Omental fat pad (tissue), 4 donors: ENCODE measurements around the gene SREBF1. TPM values are rescaled to one million over a fixed set of nuclear protein-coding genes. Genes with fewer than 3 reads are reported as not detected.

Experiments used
- ATAC-seq: fragments of 150-250 bp; one replicate; pipeline ENCODE4 v1.9.1; 2016; ENCODE audit warnings: mild to moderate bottlenecking, moderate library complexity; ENCODE audit not compliant: low FRiP score
- DNase-seq: peaks from one replicate; pipeline ENCODE4 v3.0.0-alpha.2; 2019; ENCODE audit warnings: low spot score
- total RNA-seq, 4 donors: library from RNA; depleted of rRNA; stranded (reverse); fragments of >200 nt; gene quantifications; one replicate each; pipeline ENCODE4 v1.1.0, GENCODE V29; 2016
- TF ChIP-seq, protein P1 (sequence below), 3 donors: fragments of 450-650 bp; IDR thresholded peaks; one replicate each; pipeline ENCODE4 v1.5.1; 2016 to 2017; ENCODE audit warnings: antibody characterized with exemption in 3 of 3, mild to moderate bottlenecking in 3 of 3, moderate library complexity in 2 of 3

SREBF1 gene
- total RNA-seq, 4 donors from 2014 or later, result 18.5 to 118 (median 31.2) TPM

DNA sequence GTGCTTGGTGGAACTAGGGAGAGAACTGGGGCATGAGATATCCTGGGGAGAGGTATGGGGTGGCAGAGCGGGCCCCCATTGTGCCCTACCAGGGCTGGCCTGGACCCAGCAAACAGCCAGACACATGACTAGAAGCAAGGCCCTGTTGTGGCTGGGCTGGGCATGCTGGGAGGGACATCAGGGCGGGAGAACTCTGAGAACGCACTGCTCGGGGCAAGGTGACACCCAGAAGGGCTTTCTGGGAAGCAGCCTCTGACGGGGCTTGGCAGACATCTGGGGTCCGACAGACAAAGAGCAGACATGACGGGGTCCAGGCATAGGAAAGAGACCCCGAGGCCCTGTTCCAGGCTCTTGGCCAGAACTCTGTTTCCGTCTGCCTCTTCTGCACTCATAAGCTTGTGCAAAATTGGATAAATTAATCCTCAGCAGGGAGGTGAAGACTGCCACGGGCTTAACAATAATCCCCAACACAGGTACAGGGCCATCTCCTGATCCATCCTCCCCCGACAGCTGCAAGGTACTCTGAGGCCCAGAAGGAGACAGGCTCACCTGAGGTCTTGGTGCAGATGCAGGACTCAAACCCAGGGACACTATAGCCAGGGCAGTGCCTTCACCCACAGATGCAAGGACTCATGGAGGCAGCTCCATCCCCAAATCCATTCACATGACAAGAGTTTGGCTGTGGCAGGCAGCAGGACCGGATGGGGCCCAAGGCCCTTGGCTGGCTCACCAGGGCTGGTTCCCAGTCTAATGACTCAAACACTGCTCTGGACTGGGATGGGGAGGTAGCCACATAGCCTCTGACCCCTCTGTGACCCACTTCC lies 5.4 kb downstream of the SREBF1 start:
- ATAC-seq (no peak), DNase-seq (no peak)
- TF ChIP-seq, protein P1, sequence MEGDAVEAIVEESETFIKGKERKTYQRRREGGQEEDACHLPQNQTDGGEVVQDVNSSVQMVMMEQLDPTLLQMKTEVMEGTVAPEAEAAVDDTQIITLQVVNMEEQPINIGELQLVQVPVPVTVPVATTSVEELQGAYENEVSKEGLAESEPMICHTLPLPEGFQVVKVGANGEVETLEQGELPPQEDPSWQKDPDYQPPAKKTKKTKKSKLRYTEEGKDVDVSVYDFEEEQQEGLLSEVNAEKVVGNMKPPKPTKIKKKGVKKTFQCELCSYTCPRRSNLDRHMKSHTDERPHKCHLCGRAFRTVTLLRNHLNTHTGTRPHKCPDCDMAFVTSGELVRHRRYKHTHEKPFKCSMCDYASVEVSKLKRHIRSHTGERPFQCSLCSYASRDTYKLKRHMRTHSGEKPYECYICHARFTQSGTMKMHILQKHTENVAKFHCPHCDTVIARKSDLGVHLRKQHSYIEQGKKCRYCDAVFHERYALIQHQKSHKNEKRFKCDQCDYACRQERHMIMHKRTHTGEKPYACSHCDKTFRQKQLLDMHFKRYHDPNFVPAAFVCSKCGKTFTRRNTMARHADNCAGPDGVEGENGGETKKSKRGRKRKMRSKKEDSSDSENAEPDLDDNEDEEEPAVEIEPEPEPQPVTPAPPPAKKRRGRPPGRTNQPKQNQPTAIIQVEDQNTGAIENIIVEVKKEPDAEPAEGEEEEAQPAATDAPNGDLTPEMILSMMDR (IDR thresholded peaks at IDR 0.05), result no peak

DNA sequence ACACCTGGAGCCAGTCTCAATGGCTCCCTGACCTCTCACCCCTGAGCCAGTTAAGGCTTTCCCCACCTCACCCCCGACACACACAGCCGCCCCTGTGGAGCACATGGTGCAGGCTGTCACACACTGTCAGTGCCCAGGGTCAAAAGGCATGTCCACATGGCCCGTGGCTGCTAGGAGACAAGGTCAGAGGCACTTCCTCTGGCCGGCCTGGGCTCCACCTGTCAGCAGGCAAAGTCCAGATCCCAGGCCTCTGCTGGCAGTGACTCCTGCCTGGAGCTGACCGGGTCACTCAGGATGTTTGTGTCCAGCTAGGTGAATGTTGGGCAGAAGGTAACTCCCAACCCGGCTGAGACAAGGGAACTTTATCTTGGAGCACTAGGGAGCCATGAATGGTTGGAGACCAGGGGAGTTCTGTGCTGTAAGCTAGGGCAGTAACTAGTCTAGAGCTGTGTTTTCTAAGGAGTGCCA lies 6.0 kb downstream of the SREBF1 start:
- no peak for ATAC-seq
- TF ChIP-seq, protein P1 (IDR thresholded peaks at IDR 0.05), result no peak
- DNase-seq, result no peak

GRCh38 chr17:17830269-17830567 lies 6.6 kb downstream of the SREBF1 start:
- TF ChIP-seq, protein P1 (IDR thresholded peaks at IDR 0.05), result no peak
- no peak for DNase-seq
- ATAC-seq, result no peak

DNA sequence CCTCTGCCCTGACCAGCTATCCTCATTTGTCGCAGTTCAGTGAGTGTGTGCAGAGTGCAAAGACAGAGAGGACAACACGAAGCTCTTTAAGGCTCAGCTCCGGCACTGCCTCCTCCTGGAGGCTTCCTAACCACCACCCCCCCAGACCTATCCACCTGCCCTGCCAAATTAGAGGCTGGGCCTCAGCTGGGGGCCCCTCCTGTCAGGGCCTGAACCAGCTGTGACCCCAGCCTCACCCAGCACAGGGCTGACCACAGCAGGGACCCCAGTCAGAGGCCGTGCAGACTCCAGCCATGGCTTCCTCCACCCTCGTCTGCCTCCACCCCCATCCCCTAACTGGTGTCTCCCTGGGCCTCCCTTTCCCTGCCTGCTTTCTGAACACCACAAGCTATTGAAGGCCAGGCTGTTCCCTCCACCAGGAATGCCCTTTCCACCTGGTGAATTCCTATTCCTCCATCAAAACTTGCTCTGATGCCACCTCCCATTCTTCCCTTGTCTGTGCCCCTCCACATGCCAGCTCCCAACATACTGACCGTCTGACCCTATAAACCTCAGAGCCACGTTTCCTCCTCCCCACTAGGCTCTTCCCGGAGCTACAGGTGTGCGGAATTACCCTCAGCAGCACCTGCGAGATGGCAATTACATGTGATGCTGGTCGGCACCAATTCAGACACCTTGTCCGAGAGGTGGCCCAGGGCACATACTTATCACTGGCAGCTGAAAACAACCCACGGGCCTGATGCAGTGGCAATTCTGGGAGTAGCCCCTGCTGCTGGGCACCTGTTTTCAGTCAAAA lies 8.8 kb downstream of the SREBF1 start:
- TF ChIP-seq, protein P1 (IDR thresholded peaks at IDR 0.05), result no peak

DNA sequence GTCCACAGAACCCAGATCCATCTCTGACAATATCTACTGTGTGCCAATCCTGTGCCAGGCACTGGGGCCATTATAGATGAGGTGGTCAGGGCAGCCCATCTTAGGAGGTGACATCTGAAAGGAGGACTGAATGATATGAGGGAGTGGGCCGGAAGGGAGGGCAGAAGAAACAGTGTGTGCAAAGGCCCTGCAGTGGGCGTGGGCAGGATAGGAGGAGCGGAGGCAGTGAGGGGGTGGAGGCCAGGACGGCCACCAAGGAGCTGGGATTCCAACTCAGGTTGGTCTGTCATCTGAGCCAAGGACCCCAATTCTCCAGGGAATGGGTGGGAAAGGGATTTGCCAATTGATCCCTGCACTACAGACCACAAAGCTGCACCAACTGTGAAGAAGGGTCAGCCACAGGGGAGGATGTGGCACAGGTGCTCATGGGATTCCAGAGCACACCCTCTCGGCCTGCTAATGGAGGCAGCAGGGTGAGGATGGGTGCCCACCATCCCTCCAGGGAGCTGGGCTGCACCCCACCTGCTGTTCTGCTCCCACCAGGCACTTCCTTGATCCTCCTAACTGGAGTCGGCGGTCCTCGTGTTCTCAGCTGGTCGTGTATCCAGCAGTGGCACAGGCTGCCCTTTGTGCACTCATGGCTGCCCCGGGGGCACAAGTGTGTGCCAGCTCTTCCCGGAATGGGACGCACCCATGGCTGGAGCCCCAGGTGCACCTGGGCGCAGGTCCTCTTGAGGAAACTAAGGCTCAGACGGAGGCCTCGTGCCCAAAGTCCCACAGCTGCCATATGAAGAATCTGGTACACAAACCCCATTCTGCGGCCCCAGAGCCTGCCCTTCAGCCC lies 9.6 kb downstream of the SREBF1 start:
- DNase-seq (no peak), ATAC-seq (no peak)
- TF ChIP-seq, protein P1 (IDR thresholded peaks at IDR 0.05), result no peak

More for the DNA sequence above, 8.8 kb downstream of the SREBF1 start:
- DNase-seq (no peak), ATAC-seq (no peak)

- DNase-seq (no peak), ATAC-seq (no peak)
- TF ChIP-seq, protein P1 (IDR thresholded peaks at IDR 0.05), result no peak
Observed at GRCh38 chr17:17826342-17826713, 10.5 kb downstream of the SREBF1 start.
